IMR-90 (cell line): ENCODE results near the gene BCL2L12. TPM values are rescaled to one million over a fixed set of nuclear protein-coding genes. Genes with fewer than 3 reads are reported as not detected.

Source experiments
- CTCF ChIP-seq: conservative IDR thresholded peaks from 2 replicates; pipeline ENCODE4 v1.5.1; 2012; ENCODE audit warnings: mild to moderate bottlenecking, low read depth, low read length, improper control_type of control experiment
- polyA plus RNA-seq, 3 experiments: library from polyadenylated mRNA; depleted of rRNA; stranded (reverse); fragments of >200 nt; gene quantifications; 2 replicates each; pipeline ENCODE4 v1.2.3, GENCODE V29; 2012; ENCODE audit warnings: low replicate concordance in 1 of 3
- total RNA-seq: library from RNA; depleted of rRNA; stranded (reverse); fragments of >200 nt; gene quantifications from 2 replicates; pipeline ENCODE4 v1.2.3, GENCODE V29; 2012

Gene BCL2L12
- total and polyA plus RNA-seq, 2 of the 4 experiments (the other 2 are of a cell fraction), result 3.9 to 32.6 TPM

- no peak for TF ChIP-seq CTCF
Observed at GRCh38 chr19:49688531-49689132, 22.9 kb downstream of the BCL2L12 start (continued).
